HCT116 (cell line): Measurements from ENCODE around the gene SLC25A44. TPM values are rescaled to one million over a fixed set of nuclear protein-coding genes. Genes with fewer than 3 reads are reported as not detected.

Experiments used
- ATAC-seq: fragments of 200-7000 bp; cut with Tn5 transposase; 2 replicates; pipeline ENCODE4 v1.9.1; 2020; ENCODE audit warnings: mild to moderate bottlenecking, moderate library complexity
- BruUV-seq: library from RNA; stranded (reverse); fragments of 400-500 nt; replicated peaks from 2 replicates; lab custom pipeline; 2021; lab: Mats Ljungman, UMichigan
- CTCF ChIA-PET: fragments of 300-600 bp; sonication (Branson Sonifier 250); formaldehyde crosslinking; loops from one replicate; lab custom pipeline; 2021; ENCODE audit warnings: antibody characterized with exemption; lab: Charles Lee
- POLR2A ChIA-PET: fragments of 300-600, 350-600 bp; sonication (Branson Sonifier 250); formaldehyde crosslinking; loops from one replicate; lab custom pipeline; 2021; ENCODE audit warnings: antibody characterized with exemption; lab: Charles Lee
- RAD21 ChIA-PET, 2 experiments: fragments of 300-600 bp; sonication (Branson Sonifier 250); formaldehyde crosslinking; loops; one replicate each; lab custom pipeline; 2023; ENCODE audit warnings: low total read pairs in 2 of 2; ENCODE audit not compliant: uncharacterized antibody in 2 of 2, unreplicated experiment in 2 of 2, low non-redundant PET in 1 of 2; lab: Charles Lee
- DNase-seq: peaks from one replicate; pipeline ENCODE4 v3.0.0-alpha.2; 2010; ENCODE audit warnings: low read depth, low spot score
- H2AFZ ChIP-seq: fragments of 200-600 bp; shearing (Covaris generic), sonication (generic); 2 replicates; pipeline ENCODE4 v1.6.1; 2017; ENCODE audit warnings: low read depth, mixed run types, mixed read lengths, antibody characterized with exemption, low read length; ENCODE audit not compliant: poor library complexity, severe bottlenecking
- H3K27ac ChIP-seq: 2 replicates; pipeline ENCODE4 v1.5.1; 2012; ENCODE audit warnings: low read depth, low read length
- H3K27me3 ChIP-seq: fragments of 200-600 bp; sonication (generic); 2 replicates; pipeline ENCODE4 v1.6.1; 2016; ENCODE audit warnings: mixed run types, low read length, mixed read lengths; ENCODE audit not compliant: insufficient read depth
- H3K36me3 ChIP-seq, 2 experiments: fragments of 200-500 bp in 1 of 2; fragments of 200-600 bp in 1 of 2; sonication (Bioruptor generic) in 1 of 2; sonication (generic) in 1 of 2; 2 replicates each; pipeline versions ENCODE4 v1.5.1 to v1.6.1; 2014 to 2016; ENCODE audit warnings: low read length in 2 of 2, inconsistent platforms in 1 of 2, mixed read lengths in 1 of 2, mixed run types in 1 of 2; ENCODE audit not compliant: insufficient read depth in 2 of 2, control insufficient read depth in 1 of 2
- H3K4me1 ChIP-seq, 2 experiments: fragments of 200-600 bp in 1 of 2; sonication (generic) in 1 of 2; 2 replicates each; pipeline versions ENCODE4 v1.5.1 to v1.6.1; 2012 to 2017; ENCODE audit warnings: low read length in 2 of 2, inconsistent platforms in 1 of 2, mild to moderate bottlenecking in 1 of 2, mixed read lengths in 1 of 2, mixed run types in 1 of 2, moderate library complexity in 1 of 2; ENCODE audit not compliant: insufficient read depth in 2 of 2, control insufficient read depth in 1 of 2
- H3K4me2 ChIP-seq: fragments of 200-600 bp; sonication (generic); 2 replicates; pipeline ENCODE4 v1.6.1; 2017; ENCODE audit warnings: mixed run types, low read length, mixed read lengths
- H3K4me3 ChIP-seq, 2 experiments: fragments of 200-600 bp in 1 of 2; sonication (generic) in 1 of 2; replicated peaks in 1 of 2; 2 replicates each; pipeline ENCODE4 v1.5.1; 2011 to 2016; ENCODE audit warnings: low read length in 2 of 2, control low read depth in 1 of 2, low read depth in 1 of 2, mild to moderate bottlenecking in 1 of 2, mixed read lengths in 1 of 2, mixed run types in 1 of 2
- H3K79me2 ChIP-seq: fragments of 200-600 bp; sonication (generic); 2 replicates; pipeline ENCODE4 v1.6.1; 2017; ENCODE audit warnings: mild to moderate bottlenecking, mixed run types, low read length, moderate library complexity, mixed read lengths; ENCODE audit not compliant: insufficient read depth
- H3K9ac ChIP-seq: fragments of 200-600 bp; sonication (generic); 2 replicates; pipeline ENCODE4 v1.6.1; 2016; ENCODE audit warnings: low read length, mixed read lengths
- H3K9me2 ChIP-seq: fragments of 200-600 bp; sonication (generic), shearing (Covaris generic); 2 replicates; pipeline ENCODE4 v1.6.1; 2017; ENCODE audit warnings: mixed run types, mild to moderate bottlenecking, moderate library complexity; ENCODE audit not compliant: insufficient read depth
- H3K9me3 ChIP-seq, 2 experiments: fragments of 200-500 bp in 1 of 2; fragments of 200-600 bp in 1 of 2; sonication (Bioruptor generic) in 1 of 2; sonication (generic) in 1 of 2; 2 replicates each; pipeline ENCODE4 v1.6.1; 2014 to 2017; ENCODE audit warnings: low read length in 2 of 2, mixed read lengths in 2 of 2, inconsistent platforms in 1 of 2, low read depth in 1 of 2, mild to moderate bottlenecking in 1 of 2, mixed run types in 1 of 2, moderate library complexity in 1 of 2; ENCODE audit not compliant: control insufficient read depth in 1 of 2, insufficient read depth in 1 of 2
- H4K20me1 ChIP-seq: fragments of 200-600 bp; sonication (generic), shearing (Covaris generic); 2 replicates; pipeline ENCODE4 v1.6.1; 2017; ENCODE audit warnings: mixed run types, mild to moderate bottlenecking, moderate library complexity; ENCODE audit not compliant: insufficient read depth
- CTCF ChIP-seq, 3 experiments: fragments of 200-600 bp in 1 of 3; sonication (generic) in 1 of 3; IDR thresholded peaks in 2 of 3; conservative IDR thresholded peaks in 1 of 3; 2 replicates each; pipeline ENCODE4 v1.5.1; 2012 to 2017; ENCODE audit warnings: low read depth in 2 of 3, low read length in 2 of 3, antibody characterized with exemption in 1 of 3, borderline replicate concordance in 1 of 3, control low read depth in 1 of 3, mild to moderate bottlenecking in 1 of 3, mixed read lengths in 1 of 3, mixed run types in 1 of 3, moderate library complexity in 1 of 3; ENCODE audit not compliant: insufficient read depth in 1 of 3
- FOSL1 ChIP-seq: IDR thresholded peaks from 2 replicates; pipeline ENCODE4 v1.6.1; 2012; ENCODE audit warnings: low read depth
- JUND ChIP-seq: IDR thresholded peaks from 2 replicates; pipeline ENCODE4 v1.6.1; 2012
- RAD21 ChIP-seq: IDR thresholded peaks from 2 replicates; pipeline ENCODE4 v1.6.1; 2012; ENCODE audit warnings: low read depth, mild to moderate bottlenecking
- SIN3A ChIP-seq: IDR thresholded peaks from 2 replicates; pipeline ENCODE4 v1.6.1; 2012; ENCODE audit warnings: low read depth
- SP1 ChIP-seq: IDR thresholded peaks from 2 replicates; pipeline ENCODE4 v1.6.1; 2012; ENCODE audit warnings: low read depth
- SRF ChIP-seq: IDR thresholded peaks from 2 replicates; pipeline ENCODE4 v1.6.1; 2012; ENCODE audit warnings: low read depth
- TCF7L2 ChIP-seq: IDR thresholded peaks from 2 replicates; pipeline ENCODE4 v1.7.0; 2011; ENCODE audit warnings: borderline replicate concordance, inconsistent platforms; ENCODE audit not compliant: insufficient read depth, insufficient read length; ENCODE audit errors: extremely low read depth
- ZBTB33 ChIP-seq: IDR thresholded peaks from 2 replicates; pipeline ENCODE4 v1.6.1; 2011; ENCODE audit warnings: mild to moderate bottlenecking, low read length, moderate library complexity; ENCODE audit not compliant: insufficient replicate concordance; ENCODE audit errors: extremely low read depth
- ZFX ChIP-seq: fragments of 450-650 bp; IDR thresholded peaks from 2 replicates; pipeline ENCODE4 v1.6.1; 2017
- ZNF274 ChIP-seq: fragments of 200-500 bp; sonication (Bioruptor generic); IDR thresholded peaks from 2 replicates; pipeline ENCODE4 v1.6.1; 2014; ENCODE audit warnings: mild to moderate bottlenecking, low read depth, low read length, inconsistent platforms
- intact Hi-C: fragments of 100-400 bp; cut with micrococcal nuclease; formaldehyde crosslinking; loops from 2 replicates; pipeline ENCODE4 v1.10.0; 2022
- total RNA-seq: library from RNA; stranded (reverse); gene quantifications from one replicate; pipeline ENCODE4 v1.2.1, GENCODE V29; 2021; ENCODE audit not compliant: unreplicated experiment

SLC25A44 gene
- total RNA-seq, 1 experiment from 2014 or later: 17.5 TPM

- DNase-seq: no peak
- Histone ChIP-seq H3K36me3 (no peaks in the 10 kb centered on the region), H3K4me1 (no peaks in the 10 kb centered on the region), H3K27me3 (no peaks in the 10 kb centered on the region), H3K4me2 (no peak overlapping the region), H4K20me1 (no peaks in the 10 kb centered on the region), H3K9me2 (no peaks in the 10 kb centered on the region), H3K79me2 (no peaks in the 10 kb centered on the region), H3K27ac (no peak overlapping the region), H3K9me3 (no peaks in the 10 kb centered on the region), H3K4me3 (no peak overlapping the region), H2AFZ (no peak overlapping the region), H3K9ac (no peak overlapping the region)
- no peak for TF ChIP-seq SRF
- TF ChIP-seq ZNF274: no peak
- no peak for TF ChIP-seq FOSL1
- no peak for TF ChIP-seq SP1
- no peak for TF ChIP-seq SIN3A
- no peak for TF ChIP-seq CTCF (IDR thresholded peaks at IDR 0.05 in 2 of 3, conservative IDR thresholded peaks at IDR 0.05 in 1 of 3; ENCODE audit: borderline replicate concordance in 1 of 3, insufficient read depth in 1 of 3, low read depth in 2 of 3, low read length in 2 of 3)
- TF ChIP-seq JUND: no peak
- TF ChIP-seq ZBTB33: no peak
- TF ChIP-seq ZFX: no peak
- no peak for TF ChIP-seq TCF7L2
- TF ChIP-seq RAD21: no peak
- RAD21 ChIA-PET: no interaction called here
- ATAC-seq: no peak
- BruUV-seq: no TSS peak
- intact Hi-C loops: no loop called here
- POLR2A ChIA-PET: interaction anchor here (0.7 kb wide), 1 partner anchor 17 kb away, joined by 3 read pairs; the partner anchor contains the start of gene SLC25A44
- CTCF ChIA-PET: no interaction called here
Measured at GRCh38 chr1:156176610-156177210, 17.2 kb upstream of the SLC25A44 start.
